ENCODE results near the gene EGLN1. TPM values are rescaled to one million over a fixed set of nuclear protein-coding genes. Genes with fewer than 3 reads are reported as not detected.

Gene EGLN1
- total and polyA plus RNA-seq, 2 of the 8 experiments (the other 6 are each of a cell fraction or from before 2014, with no cell fraction given): 4.0 to 6.4 TPM

GRCh38 chr1:231393668-231394067 lies 28.4 kb downstream of the EGLN1 start:
- no peak overlapping the region for H3K4ac ChIP-seq (replicated peaks; ENCODE audit: insufficient read length, low read depth, low read length)
- H4K20me1 ChIP-seq (replicated peaks in 1 of 2; ENCODE audit: control insufficient read depth in 1 of 2, insufficient read depth in 2 of 2, low read length in 2 of 2): no peaks in the 10 kb centered on the region
- CTCF ChIA-PET (ENCODE audit: partially characterized antibody): interaction anchor here (0.6 to 1.3 kb wide), 8 partner anchors 17 to 178 kb away, joined by 3 to 7 read pairs (median 4); no protein-coding TSS in a partner anchor
- H3K23ac ChIP-seq (ENCODE audit: insufficient read length): no peak overlapping the region
- no peaks in the 10 kb centered on the region for H3K36me3 ChIP-seq (ENCODE audit: control insufficient read depth in 2 of 4, insufficient read depth in 4 of 4, low read length in 3 of 4)
- no peak overlapping the region for H3K4me3 ChIP-seq (ENCODE audit: extremely low read depth in 1 of 4, insufficient read depth in 2 of 4, low read depth in 3 of 4, low read length in 4 of 4)
- no peaks in the 10 kb centered on the region for H3K9me3 ChIP-seq (ENCODE audit: insufficient read depth in 2 of 2, low read depth in 1 of 2, low read length in 1 of 2)
- no peak overlapping the region for H4K5ac ChIP-seq (ENCODE audit: insufficient read length, low read depth, low read length)
- no peaks in the 10 kb centered on the region for H3K79me2 ChIP-seq (ENCODE audit: control insufficient read depth in 1 of 2, insufficient read depth in 2 of 2, low read length in 2 of 2)
- no peak overlapping the region for H3K56ac ChIP-seq (replicated peaks; ENCODE audit: insufficient read length, low read depth, low read length)
- no peak overlapping the region for H2BK120ac ChIP-seq (replicated peaks; ENCODE audit: low read depth, low read length)
- peaks cover 0 to 2% (median 0%) of the 10 kb centered on the region in 4 experiments; a peak in 1 of 7 replicates for H3K4me1 ChIP-seq (replicated peaks in 1 of 4; ENCODE audit: control insufficient read depth in 3 of 4, insufficient read depth in 4 of 4, low read length in 3 of 4)
- no peak overlapping the region for H2AFZ ChIP-seq (ENCODE audit: low read length)
- no peak overlapping the region for H3K14ac ChIP-seq (ENCODE audit: insufficient read length)
- H3K27me3 ChIP-seq (replicated peaks in 1 of 4; ENCODE audit: control insufficient read depth in 3 of 4, extremely low read depth in 1 of 4, insufficient read depth in 3 of 4, low read length in 3 of 4): no peaks in the 10 kb centered on the region
- FAIRE-seq: no peak
- no peak overlapping the region for H3K9ac ChIP-seq (replicated peaks in 1 of 4; ENCODE audit: extremely low read depth in 1 of 4, low read depth in 3 of 4, low read length in 3 of 4)
- no peaks in the 10 kb centered on the region for H3K79me1 ChIP-seq (ENCODE audit: low read depth, low read length)
- H3K23me2 ChIP-seq (ENCODE audit: low read depth, low read length): no peaks in the 10 kb centered on the region
- POLR2A ChIA-PET (ENCODE audit: partially characterized antibody): no interaction called here
- H3K18ac ChIP-seq (ENCODE audit: extremely low read depth, low read length): no peak overlapping the region
- no peak overlapping the region for H2AK5ac ChIP-seq (ENCODE audit: low read depth, low read length)
- H4K8ac ChIP-seq (ENCODE audit: extremely low read depth, insufficient read depth, low read length): no peak overlapping the region
- no peak overlapping the region for H2BK20ac ChIP-seq (ENCODE audit: low read length)
- no peak overlapping the region for H2BK15ac ChIP-seq (ENCODE audit: low read length)
- no peak overlapping the region for H2BK5ac ChIP-seq (ENCODE audit: low read depth, low read length)
- H3K27ac ChIP-seq (ENCODE audit: low read depth, low read length): no peak overlapping the region
- no peak overlapping the region for H2BK12ac ChIP-seq (ENCODE audit: low read depth, low read length)
- no peak for DNase-seq (ENCODE audit: low read depth in 1 of 2, low spot score in 2 of 2)
- H4K91ac ChIP-seq (replicated peaks; ENCODE audit: insufficient read length, low read length): no peak overlapping the region
- H3K4me2 ChIP-seq (ENCODE audit: insufficient read depth in 1 of 2, low read depth in 2 of 2, low read length in 2 of 2): no peak overlapping the region
- TF ChIP-seq EZH2 (IDR thresholded peaks at IDR 0.05; ENCODE audit: low read depth, low read length, severe bottlenecking) (no peak), CBX8 (IDR thresholded peaks at IDR 0.05; ENCODE audit: borderline replicate concordance, low read depth, low read length) (no peak), GTF2F1 (IDR thresholded peaks at IDR 0.05; ENCODE audit: borderline replicate concordance, low read depth, low read length) (no peak), CTCF (IDR thresholded peaks at IDR 0.05; ENCODE audit: control extremely low read depth in 1 of 3, insufficient read depth in 1 of 3, low read depth in 1 of 3, low read length in 3 of 3) (no peak), EP300 (IDR thresholded peaks at IDR 0.05; ENCODE audit: borderline replicate concordance in 1 of 2, low read depth in 2 of 2, low read length in 2 of 2) (no peak), PHF8 (conservative IDR thresholded peaks at IDR 0.05; ENCODE audit: low read depth, low read length) (no peak), POLR2AphosphoS5 (IDR thresholded peaks at IDR 0.05; ENCODE audit: low read depth, low read length) (no peak), SIN3A (conservative IDR thresholded peaks at IDR 0.05 in 1 of 2, IDR thresholded peaks at IDR 0.05 in 1 of 2; ENCODE audit: low read depth in 1 of 2, low read length in 2 of 2) (no peak)
- TF ChIP-seq, protein P1, sequence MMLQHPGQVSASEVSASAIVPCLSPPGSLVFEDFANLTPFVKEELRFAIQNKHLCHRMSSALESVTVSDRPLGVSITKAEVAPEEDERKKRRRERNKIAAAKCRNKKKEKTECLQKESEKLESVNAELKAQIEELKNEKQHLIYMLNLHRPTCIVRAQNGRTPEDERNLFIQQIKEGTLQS (IDR thresholded peaks at IDR 0.05; ENCODE audit: insufficient read depth, low read depth, low read length): no peak
- TF ChIP-seq, protein P2, sequence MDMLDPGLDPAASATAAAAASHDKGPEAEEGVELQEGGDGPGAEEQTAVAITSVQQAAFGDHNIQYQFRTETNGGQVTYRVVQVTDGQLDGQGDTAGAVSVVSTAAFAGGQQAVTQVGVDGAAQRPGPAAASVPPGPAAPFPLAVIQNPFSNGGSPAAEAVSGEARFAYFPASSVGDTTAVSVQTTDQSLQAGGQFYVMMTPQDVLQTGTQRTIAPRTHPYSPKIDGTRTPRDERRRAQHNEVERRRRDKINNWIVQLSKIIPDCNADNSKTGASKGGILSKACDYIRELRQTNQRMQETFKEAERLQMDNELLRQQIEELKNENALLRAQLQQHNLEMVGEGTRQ (IDR thresholded peaks at IDR 0.05; ENCODE audit: low read length): no peak

All from H1 (cell line).